NCI-H460 (cell line): ENCODE results near the gene LRG1. TPM values are rescaled to one million over a fixed set of nuclear protein-coding genes. Genes with fewer than 3 reads are reported as not detected.

Source experiments
- DNase-seq: peaks from one replicate; pipeline ENCODE4 v3.0.0-alpha.2; 2016; ENCODE audit warnings: low read depth; ENCODE audit errors: extremely low read depth
- polyA plus RNA-seq: library from polyadenylated mRNA; depleted of rRNA; stranded (reverse); fragments of >200 nt; gene quantifications from 2 replicates; pipeline ENCODE4 v1.2.3, GENCODE V29; 2014; cell fraction: nucleus; rRNA removed
- total RNA-seq: library from RNA; depleted of rRNA; stranded (reverse); fragments of >200 nt; shearing (Covaris generic); gene quantifications from 2 replicates; pipeline ENCODE4 v1.2.3, GENCODE V29; 2014; rRNA removed

Gene LRG1, protein sequence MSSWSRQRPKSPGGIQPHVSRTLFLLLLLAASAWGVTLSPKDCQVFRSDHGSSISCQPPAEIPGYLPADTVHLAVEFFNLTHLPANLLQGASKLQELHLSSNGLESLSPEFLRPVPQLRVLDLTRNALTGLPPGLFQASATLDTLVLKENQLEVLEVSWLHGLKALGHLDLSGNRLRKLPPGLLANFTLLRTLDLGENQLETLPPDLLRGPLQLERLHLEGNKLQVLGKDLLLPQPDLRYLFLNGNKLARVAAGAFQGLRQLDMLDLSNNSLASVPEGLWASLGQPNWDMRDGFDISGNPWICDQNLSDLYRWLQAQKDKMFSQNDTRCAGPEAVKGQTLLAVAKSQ
- 0.15 TPM in 1 of 2 replicates, not detected in the other for total RNA-seq
- polyA plus RNA-seq: 0.12 TPM in 1 of 2 replicates, not detected in the other

DNA sequence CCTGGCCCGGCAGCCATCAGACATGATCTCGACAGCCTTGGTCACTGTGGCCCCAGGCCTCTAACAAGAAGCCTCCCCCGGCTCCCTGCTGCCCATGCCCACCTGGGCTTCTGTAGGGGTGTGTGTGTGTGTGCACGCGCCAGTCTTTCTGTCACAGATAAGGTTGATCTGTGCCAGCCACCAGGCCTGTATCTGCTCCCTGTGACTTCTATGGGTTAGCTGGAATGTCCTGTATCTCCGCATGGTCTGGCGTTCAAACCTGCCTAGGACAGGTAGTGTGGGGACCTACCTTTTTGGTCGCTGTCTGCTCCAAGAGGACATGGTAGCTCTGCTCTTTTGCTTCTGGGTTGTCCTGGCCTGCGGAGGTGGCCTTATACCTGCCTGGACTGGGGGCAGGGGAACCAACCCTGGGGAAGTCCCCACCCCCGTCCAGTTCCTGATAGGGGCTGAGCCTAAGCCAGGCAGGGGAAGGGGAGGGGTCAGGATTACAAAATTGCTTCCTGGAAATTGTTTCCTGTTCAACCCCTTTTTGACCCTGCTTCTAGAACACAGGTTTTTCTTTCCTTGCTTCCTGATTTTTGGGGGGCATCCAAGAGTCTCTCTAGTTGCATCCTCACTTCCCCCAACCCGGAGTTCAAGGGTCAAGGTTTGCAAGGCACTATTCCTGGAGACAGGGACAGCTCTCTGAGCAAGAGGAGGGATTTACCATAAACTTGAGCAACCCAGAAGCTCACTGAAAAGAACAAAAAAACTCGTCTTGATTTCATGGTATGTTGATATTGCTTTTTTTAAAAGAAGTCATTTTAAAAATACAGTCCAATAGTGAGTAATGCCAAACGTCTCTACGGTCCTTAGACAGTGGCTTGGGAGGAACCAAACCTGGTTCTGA is at the start of gene LRG1:
Gene LRG1 (minus strand): TSS at position 344 of the 889 bp plus-strand sequence. CDS start 23 bp downstream, at position 321.
- no peak for DNase-seq

DNA sequence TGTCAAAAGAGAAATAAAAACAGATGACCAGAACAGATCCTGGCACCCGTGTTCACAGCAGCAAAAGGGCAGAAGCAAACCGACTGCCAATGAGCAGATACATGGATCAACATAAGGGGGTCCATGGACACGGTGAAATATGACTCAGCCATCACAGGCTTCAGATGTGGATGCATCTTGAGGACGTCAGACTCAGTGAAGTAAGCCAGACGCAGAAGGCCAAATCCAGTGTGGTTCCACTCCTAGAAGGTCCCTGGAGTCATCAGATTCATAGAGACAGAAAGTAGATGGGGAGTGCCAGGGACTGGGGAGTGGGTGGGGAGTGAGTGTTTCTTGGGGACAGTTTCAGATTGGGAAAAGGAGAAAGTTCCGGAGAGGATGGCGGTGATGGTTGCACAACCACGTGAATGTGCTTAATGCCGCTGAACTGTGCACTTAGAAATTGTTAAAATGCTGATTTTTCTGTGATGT is 48.5 kb upstream of the LRG1 start:
- DNase-seq: no peak

DNA sequence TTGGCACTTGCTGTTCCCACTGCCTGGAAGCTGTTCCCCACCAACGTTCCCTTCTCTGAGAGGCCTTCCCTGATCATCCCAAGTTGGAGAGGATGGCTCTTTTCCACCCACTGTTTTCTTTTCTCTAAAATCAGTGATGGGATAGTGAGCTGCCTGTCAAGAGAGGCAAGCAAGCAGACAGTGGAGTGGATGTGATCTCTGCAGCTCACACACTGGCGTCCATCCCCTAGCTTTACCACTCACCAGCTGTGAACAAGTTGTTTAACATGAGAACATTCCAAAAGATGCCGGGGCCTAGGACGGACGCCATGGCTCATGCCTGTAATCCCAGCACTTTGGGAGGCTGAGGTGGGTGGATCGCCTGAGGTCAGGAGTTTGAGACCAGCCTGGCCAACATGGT is 47.7 kb upstream of the LRG1 start:
- no peak for DNase-seq

DNA sequence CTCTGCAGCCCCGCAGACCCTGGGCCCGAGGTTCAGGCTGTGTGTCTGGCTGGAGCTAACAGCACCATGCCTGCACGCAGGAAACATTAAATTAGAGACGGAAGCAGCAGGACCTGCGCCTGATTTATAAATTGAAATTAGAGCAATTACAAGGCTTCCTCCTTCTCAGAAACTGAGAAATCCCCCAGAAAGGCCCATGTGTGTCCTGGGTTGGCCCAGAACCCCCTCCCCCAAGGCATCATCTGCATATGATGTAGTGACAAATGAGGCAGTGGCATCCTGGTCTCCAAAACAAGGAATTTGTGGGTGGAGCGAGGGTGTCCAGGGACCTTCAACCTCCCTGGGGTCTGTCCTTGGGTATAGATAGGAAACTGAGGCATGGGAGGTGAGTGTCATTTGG is 46.9 kb upstream of the LRG1 start:
- DNase-seq: no peak

DNA sequence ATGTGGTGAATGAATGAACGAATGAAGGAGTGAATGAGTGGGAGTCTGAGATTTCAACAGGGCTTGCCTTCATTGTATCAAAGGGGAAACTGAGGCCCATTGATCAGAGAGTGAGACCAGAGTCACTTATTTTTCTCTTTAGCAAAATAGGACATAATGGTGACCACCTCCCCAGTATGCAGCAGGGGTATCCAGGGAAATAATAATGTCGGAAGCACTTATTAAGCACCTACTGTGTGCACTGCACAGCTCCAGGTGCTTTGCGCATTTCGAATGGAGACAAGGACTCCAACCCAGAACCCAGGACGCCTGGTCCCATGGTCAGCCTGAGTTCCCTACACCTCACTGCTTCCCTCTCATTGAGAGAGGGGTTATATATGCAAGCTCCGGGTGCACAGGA is 46.4 kb upstream of the LRG1 start:
- DNase-seq: no peak

DNA sequence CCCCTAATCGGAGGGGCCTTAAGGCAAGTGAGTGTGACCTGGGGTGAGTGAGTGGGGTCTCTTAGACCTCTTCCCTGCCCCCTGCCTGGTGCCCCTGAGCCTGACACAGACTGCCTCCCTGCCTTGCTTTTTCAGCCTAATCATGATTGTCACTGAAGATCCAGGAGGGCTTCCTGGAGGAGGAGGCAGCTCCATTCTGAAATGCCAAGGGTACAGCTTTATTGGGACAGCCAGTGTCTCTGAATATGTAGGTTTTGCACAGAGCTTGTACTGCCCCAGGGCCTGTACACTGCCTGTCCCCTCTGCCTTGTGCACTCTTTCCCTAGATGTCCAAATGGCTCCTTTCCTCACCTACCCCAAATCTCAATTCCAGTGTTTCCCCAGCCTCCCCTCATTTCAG is 45.7 kb upstream of the LRG1 start:
- DNase-seq: no peak

DNA sequence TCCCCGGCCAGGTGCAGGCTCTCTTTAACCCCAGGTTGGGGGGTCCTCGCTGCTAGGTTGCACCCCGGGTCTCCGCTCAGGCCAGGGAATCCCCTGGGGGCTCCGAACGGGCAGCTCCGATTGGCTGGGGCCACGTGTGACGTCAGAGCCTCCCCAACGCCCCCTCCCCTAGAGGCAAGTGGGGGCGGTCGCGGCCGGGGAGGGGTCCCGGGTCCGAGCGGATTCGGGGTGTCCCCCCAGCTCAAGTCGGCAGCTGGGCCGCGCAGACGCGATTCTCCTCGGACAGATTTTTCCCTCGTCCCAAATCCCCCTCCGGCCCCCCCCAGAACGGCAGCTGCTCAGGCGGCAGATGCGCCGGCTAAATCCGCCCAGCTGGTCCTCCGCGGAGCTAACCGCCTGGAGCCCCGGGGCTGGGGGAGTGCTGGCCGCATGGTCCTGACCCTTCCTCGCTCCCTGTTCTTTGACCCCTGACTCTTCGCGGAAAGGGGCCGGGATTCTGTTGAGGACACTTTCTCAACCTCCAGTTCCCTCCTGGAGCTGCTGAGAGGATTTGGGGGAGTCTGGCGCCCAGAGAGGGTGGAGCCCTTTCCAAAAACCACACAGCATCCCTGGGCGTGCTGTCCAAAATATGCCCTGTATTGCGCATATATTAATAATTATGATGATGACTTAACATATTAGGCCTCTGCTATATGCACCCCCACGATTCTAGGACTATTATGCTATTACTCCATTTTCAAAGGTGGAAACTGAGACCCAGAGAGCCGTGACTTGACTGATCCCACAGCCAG is 45.0 kb upstream of the LRG1 start:
- DNase-seq: no peak

DNA sequence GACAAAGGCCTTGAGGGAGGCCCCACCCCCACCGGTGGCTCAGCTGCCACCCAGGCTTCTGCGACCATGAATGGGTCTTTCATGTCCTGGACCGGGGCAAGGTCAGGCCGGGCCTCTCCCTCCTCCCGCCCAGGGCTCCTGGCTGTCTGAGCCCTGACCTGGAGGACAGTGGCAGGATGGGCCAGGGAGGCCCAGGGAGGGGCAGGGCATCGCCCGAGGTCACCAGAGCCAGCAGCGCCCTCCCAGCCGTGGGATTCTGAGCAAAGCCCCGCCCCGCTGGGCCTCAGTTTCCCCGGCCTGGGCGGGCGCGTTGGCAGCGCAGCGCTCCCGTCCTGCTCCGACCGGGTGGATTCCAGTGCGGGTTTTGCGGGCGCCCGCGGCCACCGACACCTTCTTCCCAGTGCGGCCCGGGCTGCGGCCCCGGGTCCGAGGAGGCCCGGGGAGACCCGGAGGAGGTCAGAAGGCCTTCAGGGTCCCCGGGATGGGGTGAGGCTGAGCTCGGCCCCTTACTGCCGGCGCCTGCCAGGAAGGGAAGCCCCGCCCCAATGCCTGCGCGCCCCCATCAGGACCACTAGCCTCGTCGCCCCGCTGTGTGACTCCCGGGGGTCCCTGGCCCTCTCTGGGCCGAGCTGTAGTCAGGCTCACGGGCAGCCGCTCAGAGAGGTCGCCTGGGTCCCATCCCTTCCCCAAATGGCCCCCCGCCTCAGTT is 44.3 kb upstream of the LRG1 start:
- DNase-seq: no peak

DNA sequence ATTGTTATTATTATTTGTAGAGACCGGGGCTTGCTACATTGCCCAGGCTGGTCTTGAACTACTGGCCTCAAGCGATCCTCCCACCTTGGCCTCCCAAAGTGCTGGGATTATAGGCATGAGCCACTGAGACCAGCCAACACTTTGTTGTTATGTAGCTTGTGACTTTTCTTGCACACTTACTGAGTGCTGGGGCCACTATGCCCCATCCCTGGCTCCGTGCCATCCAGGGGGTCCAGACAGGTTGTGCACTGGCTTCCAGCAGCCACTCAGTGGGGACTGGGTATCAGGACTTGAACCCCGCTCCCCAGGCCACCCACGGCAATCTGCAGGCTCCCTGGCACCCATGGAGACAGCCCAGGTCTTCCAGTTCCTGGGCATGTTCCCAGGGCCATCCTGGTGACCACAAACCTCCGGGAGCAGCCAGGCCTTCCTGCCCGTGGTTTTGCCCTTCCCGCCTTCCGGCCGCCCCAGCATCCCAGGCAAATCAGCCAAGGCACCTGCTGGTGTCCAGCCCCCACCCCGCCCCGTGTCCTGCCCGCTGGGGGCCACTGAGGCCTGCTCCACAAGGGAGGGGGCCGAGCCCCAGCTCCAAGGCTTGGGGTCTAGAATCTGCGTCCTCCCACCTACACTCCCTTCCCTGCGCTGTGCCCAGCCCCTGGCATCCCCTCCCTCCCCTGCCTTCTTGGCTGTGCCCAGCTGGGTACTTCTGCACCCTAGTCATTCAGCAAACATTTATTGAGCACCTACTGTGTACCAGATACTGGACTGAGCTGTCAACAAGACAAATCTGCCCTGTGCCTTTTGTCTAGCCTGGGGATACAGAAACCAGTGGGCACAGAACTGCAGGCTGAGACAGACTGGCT is 43.4 kb upstream of the LRG1 start:
- DNase-seq: no peak

DNA sequence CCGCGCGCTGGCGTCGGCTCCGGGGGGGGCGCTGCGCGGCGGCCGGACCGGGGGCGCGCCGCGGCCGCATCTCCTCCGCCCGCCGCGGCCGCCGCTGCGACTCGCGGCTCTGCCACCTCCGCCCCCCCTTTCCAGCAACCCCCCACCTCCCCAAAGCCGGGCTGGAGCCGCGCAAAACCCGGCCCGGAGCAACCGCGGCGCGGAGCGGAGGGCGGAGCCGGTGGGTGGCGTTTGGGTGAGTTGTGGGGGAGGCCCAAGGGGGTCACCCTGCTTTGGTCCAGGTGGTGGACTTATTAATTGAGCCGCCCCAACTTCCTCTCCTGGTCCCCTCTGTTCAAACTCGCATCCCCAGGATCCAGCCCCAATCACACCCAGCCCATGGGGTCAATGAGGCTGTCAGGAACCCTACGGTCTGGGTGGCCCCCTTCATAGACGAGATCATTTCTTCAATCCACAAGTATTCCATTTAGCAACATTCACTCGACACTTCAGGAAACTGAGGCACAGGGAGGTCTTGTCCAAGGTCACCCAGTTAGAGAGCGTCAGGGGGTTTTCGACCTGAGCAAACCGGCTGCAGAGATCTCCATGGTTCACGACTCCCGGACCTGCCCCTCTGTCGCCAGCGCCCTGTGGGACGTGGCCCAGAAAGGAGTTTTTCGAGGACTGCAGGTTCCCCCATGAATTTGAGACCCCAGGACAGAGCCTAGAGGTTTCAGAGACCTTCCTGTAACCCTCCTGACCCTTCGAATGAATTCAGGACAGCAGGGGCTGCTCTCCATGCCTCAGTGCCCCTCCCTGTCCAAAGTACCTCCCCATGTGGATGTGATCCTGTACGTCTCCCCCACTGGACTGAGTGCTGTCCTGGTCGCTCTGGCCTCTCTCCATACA is 42.1 kb upstream of the LRG1 start:
- no peak for DNase-seq

DNA sequence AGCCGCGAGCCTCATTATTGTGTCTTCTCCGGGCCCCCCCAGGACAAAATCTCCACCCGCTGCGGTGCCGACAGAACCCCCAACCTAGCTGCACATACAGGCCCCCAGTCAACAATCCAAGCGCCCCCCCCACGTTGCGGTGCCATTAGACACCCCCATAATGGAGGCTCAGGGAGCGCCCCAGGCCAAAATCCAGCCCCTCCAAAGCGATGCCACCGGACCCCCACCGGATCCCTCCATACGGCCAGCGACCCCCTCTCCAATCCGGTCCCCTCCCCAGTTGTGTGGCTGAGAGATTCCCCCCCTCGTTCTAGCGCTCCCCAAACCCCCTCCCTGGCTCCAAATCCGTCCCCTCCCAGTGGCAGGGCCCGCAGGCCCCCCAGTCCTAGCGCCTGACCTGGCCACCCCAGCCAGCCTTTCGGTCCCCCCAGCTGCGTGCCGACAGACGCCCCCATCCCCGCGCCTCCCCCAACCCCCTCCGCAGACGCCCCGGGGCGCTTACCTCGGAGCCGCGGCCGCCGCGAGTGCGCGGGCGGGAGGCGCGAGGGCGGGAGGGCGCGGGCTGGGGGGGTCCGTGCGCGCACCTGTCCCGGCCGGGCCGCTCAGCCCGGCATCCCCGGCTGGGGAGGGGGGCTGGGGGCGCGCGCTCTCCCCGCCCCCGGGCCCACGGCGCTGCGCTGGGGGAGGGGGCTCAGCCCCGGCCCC is 41.3 kb upstream of the LRG1 start:
- DNase-seq: no peak

DNA sequence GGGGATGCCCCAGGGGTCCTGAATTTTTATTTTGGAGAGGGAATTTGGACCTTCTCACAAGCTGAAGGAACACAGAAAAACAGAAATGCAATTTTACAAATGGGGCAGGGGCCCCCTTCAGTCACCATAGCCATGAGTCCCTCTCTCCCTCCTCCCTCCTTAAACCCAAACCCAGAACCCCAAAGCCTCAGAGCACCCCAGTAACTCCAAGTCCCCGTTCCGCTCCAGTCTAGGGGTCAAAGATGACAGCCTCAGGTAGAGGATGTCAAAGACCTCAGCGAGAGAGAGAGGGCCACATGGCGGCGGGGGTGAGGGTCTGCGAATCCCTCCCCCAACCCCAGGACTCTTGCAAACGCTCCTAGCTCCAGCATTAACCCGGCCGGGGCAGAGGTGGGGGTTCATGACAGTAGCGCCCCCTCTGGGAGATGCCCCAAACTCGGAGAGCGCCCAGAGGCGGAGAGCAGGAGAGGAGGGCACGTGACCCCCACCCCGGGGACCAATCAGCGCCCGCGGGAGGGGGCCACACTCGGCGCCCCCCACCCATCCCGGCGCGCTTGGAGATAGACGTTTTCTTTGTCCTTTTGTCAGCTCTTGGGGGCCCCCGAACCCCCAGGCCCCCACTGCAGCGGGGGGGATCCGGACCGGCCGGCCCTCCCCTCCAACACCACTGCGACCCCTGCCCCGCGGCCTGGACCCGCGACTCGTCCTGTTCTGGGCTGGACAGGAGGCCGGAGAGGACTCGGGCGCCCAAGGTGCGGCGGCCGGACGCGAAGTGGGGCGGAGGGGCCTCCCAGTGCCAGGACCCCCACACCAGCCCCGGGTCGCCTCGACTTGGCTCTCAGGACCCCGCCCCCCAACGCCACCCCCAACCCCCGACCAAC is 40.4 kb upstream of the LRG1 start:
- DNase-seq: no peak

DNA sequence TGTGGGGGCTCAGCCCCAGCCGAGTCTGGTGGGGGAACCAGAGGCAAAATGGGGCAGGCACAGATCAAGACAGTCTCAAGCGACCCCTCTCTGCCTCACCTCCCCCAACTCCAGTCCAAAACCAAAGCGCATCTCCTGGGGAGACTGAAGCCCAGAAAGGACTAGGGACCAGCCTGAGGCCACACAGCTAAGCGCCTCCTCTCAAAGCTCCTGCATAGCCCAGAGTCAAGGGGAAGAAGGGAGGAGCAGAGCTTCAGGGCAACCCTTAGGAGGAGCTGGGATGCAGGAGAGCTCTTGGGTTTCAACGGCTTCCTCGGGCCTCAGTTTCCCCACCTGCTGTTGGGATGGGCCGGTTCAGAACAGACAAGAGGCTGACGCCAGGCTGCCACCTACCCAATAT is 39.6 kb upstream of the LRG1 start:
- DNase-seq: no peak

DNA sequence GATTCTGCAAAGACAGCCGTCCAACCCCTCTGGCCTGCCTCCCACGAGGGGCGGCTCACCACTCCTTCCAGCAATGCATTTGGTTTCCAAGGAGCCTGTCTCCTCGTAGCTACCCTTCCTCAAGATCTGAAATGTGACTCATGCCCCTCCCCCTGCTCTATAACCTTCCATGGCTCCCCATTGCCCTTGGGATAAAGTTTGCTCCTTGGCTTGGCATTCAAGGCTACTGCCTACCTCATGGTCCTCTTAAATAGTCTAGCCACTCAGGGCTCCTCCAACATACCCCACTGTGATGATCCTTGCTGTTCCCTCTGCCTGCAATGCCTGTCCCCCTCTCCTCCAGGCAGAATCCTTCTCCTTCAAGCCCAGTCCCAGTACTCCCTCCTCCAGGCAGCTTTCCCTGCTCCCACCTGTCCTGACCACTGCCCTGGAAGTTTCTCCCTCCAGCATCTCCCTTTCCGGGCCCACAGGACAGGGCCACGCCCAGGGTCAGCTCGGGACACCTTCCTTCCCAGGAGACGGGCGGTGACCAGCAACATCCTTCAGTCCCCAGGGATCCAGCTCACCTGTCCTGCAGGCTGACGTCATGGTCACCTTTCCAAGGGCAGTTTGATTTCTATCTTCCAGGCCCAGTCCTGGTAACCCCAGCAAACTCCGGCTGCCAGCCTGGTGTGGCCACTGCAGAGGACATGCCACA is 38.9 kb upstream of the LRG1 start:
- no peak for DNase-seq

DNA sequence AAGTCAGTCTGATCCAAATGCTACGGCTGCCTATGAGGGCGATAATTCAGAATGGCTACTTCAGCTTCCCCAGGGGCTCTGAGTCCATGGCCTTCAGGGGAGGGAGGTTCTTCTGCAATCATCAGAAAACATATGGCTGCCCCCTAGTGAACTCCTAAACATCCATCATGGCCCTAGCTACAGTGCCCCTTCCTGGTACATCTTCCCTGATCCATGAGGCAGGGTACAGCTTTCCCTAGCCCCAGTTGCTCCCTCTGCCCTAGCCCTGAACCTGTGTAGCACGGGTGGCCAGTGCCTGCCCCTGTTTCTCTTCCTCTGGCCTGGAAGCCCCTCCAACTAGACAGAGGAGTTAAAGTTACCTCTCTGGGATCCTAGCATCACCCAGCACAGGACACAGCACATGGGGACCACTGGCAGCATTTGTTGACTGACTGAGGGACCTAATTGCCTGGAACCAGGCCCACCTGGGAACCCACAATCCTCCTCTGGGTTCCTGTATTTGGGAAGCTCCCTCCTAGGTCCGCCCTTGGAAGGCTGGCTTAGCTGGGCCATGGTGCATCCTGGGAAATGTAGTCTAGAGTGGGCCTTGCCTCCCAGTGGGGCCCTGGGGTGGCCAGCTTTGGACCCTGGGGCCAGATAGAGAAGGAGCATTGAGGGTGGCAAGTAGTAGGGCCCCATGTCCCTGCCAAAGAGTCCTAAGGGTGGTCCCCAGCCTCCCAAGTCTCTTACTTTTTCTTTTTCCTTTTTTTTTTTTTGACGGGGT is 37.4 kb upstream of the LRG1 start:
- DNase-seq: no peak
